GM19395 (cell line): ENCODE results near the gene GRIP1.
"Not testable (repeated sequence)": the region's sequence is repeated elsewhere in the genome, so short reads cannot be mapped to it uniquely, and the experiment has no call there.

ENCODE experiments used
- ATAC-seq: cut with Tn5 transposase; IDR thresholded peaks from one replicate; pipeline ENCODE4 v1.9.1; 2021; ENCODE audit warnings: mild to moderate bottlenecking, moderate library complexity; ENCODE audit not compliant: unreplicated experiment

The GRIP1 gene

GRCh38 chr12:66541426-66541825, 137.4 kb downstream of the GRIP1 start:
- no peak for ATAC-seq

DNA sequence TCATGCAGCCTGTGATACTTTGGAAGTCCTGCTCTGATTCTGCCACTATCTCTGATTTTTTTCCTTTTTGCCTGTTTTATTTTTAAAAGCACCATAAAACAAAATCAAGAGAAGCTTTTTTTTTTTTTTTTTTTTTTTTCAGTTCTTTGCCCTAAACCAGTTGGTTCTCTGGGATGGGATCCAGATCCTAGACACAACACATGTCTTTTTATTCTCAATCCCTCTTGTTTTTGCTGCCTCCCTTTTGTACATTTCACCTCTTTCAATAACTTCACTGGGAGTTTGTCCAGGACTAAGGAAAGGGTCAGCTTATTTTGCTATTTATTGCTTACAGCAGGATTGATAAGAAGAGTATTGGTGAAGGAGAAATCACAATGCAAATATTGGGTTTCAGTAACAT, 139.4 kb downstream of the GRIP1 start:
- no peak for ATAC-seq

GRCh38 chr12:66538970-66539369, 139.9 kb downstream of the GRIP1 start:
- ATAC-seq, result no peak

DNA sequence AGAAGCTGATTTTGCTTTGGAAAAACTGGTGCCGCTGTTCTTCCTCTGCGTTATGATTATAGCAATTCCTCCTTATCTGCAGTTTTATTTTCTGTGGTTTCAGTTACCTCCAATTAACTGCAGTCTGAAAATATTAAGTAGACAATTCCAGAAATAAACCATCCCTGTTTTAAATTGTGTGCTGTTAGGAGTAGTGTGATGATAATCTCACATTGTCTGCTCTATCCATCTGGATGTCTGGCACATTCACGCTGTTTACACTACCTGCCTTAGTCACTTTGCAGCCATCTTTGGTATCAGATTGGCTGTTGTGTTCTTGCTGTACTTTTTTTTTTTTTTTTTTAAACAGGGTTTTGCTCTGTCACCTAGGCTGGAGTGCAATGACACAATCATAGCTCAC, 141.0 kb downstream of the GRIP1 start:
- ATAC-seq, result no peak

GRCh38 chr12:66533767-66534166, 145.1 kb downstream of the GRIP1 start:
- no peak for ATAC-seq

DNA sequence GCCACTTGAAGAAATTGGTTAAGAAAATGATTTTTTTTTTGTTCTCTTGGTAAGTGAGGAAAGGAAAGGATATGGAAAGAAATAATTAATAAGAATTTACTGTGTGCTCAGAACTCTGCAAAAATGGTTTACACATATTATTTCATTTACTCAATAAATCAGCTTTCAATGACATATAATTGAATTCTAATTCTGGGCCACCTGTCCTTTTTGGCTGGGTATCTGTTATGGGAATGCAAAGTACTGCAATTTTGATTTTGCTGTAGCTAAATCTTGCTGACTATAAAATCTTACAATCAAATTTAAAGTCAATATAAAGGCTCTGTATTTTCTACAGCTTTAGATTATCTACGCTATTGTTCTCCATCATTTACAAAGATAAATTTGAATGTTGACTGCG, 147.1 kb downstream of the GRIP1 start:
- no peak for ATAC-seq

DNA sequence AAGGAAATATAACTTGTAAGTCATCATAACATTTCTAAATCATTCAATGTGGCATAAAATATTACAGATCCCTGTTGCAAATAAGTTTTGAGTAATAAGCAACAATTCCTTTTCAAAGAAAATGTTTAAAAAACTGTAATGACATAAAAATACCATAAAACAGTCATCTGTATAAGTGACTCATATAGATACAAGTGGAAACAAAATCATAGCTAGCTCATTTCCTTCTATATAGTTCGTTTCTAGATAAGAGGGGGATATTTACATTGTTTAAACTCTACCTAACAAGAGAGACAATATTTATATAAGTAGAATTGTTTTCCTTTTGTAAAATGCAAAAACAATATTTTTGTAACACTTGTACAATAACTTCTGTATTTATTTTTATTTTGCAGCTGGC, 148.9 kb downstream of the GRIP1 start:
- no peak for ATAC-seq

DNA sequence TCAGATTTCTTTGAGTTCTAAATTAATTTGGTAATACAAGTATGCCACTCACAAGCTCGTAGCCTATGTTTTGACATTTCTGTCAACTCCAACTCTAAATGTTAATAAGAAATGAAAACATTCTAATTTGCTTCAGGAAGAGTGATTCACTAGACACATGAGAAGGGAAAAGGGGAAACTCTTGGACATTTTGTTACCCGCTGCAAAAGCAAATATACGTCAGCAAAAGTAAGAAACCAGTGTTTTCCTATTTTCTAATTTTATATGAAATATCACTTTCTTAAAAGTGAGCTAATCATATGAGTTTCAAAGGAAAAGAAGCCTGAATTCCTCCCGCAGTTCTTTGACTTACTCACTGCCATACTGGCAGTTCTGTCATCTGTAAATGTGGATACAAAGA, 162.3 kb downstream of the GRIP1 start:
- ATAC-seq, result no peak

DNA sequence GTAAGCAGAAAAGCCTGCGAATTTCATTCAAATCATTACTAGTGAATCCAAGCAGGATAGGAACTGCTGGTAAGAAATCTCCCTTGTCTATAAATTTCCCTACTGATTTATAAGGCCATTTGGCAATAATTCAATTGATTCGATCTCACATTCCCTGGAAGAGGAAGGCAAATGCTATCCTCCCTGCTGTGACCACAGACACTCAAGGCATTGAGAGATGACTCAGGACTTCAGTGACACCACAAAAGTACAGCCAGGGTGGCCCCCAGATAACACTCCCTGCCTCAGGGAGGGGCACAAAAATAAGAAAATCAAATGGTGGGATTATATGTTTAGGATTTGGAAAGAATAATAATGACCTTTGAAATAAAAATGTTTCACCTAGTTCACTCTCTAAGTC, 162.7 kb downstream of the GRIP1 start:
- no peak for ATAC-seq

DNA sequence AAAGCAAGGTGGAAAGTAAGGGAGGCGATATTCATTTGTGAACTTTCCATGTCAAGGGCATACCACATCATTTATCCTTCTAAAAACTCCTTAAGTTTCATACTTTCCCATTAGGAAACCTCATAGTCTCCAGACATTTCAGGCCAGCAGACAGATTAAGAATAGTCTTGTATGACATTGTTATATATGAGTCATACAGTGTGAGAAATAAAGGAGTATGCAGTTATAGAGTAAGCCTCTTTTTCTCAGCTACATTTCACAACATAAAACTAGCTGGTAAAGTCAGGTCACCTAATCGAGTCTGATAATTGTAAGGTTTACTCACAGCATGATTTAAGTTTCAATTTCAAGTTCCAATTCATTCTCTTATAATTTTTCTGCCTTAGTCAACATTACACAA, 164.3 kb downstream of the GRIP1 start:
- ATAC-seq, result no peak

DNA sequence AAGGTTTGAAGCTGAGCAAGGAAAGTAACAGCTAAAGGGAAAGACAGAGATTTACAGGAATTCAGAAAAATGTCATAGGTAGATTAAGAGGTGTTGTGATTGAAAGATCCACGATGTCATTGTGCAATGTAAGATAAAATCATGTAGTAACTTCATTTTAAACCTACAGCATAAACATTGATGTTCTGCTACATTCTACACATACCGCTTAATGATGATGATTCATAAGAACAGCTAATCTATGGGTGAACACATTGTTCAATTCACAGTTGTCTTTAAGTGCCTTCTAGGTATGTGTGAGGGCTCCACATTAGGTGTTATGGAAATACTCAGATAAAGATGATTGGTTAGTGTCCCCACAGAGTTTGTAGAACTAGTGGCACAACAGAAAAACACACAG, 170.9 kb downstream of the GRIP1 start:
- ATAC-seq, result no peak

DNA sequence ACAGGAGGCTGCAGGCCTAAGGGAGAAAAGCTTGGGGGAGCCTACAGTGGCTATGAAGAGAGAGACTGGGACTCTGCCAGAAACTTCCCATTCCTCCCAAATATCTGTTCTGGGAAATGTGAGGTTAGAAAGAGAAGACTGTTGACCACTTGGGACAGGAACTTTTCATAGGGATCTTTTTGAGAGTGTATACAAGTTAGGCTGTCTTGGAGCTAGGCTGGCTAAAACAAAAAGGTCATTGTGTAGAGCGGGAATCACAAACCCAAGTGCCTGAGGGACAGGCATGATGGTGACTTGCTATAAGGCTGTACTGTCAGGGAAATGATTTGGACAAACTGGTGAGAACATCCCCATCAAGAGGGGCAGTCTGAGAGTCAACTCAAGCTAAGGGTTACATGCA, 175.1 kb downstream of the GRIP1 start:
- ATAC-seq, result no peak

DNA sequence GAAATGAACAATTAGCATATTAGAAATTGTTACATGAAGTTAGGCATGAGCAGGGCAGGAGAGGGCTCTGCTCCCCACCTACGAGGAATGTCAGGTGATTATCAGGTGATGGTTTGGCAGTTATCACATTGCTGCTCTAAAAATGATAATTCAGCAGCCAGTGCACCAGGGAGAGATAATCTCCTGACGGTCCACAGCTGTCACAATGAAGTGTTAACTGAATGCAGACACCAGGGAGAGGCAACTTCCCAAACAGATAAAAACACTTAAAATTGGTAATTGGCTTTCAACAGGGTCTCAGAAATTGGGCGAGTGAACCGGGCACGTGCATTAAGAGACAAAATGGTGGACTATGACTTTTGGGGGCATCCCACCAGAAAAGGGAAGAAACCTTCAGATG, 176.0 kb downstream of the GRIP1 start:
- no peak for ATAC-seq

DNA sequence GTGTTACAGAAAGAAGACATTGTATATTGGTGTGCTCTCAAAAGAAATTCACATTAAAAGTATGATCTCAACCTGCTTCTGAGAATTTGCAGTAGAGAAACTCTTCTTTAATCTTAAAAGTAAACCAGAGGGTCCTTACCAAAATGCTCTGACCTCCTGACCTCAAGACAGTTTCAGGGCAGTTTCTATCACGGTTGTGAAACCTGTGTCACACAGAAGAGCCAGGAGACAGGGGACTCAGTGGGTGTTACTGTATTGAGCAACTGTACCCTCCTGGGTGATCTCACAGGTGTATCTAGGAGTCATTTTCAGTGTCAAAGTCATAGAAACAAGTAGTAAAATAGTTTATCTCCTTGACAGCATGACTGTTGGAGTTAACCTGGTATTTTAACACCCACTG, 178.0 kb downstream of the GRIP1 start:
- peak; percentile 99 for ATAC-seq

- ATAC-seq, result no peak
Observed at GRCh38 chr12:66500091-66500490, 178.8 kb downstream of the GRIP1 start.

DNA sequence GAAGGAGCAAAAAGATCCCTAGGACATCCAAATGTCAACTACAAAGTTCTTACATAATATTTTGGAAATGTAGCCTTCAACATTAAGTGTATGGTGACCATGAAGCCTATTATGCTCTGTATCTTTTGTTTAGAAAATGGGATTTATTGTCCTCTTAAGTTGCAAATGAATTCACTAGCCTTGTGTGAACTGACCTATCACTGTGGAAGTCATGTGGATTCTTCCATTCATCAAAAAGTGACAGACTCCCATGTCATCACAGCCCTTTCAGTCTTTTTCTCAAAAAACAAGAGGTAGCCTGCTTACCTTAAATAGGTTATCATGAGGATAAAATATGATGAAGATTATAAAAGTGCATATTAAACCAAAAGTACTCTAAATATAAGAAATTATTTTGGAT, 179.9 kb downstream of the GRIP1 start:
- ATAC-seq, result no peak

DNA sequence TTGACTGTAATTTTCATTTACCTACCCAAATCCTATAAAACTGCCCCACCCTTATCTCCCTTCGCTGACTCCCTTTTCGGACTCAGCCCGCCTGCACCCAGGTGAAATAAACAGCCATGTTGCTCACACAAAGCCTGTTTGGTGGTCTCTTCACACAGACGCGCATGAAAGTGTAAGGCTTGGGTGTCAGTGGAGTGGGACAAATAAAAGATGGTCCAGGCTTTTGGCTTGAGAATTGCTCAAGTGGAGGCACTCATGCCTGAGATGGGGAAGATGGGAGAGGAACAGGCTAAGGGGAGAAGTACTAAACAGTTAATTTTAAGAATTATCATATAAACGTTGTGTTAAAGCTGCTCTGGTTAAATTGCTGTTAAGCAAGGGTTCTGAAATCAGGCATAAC, 180.8 kb downstream of the GRIP1 start:
- not testable (repeated sequence) for ATAC-seq

DNA sequence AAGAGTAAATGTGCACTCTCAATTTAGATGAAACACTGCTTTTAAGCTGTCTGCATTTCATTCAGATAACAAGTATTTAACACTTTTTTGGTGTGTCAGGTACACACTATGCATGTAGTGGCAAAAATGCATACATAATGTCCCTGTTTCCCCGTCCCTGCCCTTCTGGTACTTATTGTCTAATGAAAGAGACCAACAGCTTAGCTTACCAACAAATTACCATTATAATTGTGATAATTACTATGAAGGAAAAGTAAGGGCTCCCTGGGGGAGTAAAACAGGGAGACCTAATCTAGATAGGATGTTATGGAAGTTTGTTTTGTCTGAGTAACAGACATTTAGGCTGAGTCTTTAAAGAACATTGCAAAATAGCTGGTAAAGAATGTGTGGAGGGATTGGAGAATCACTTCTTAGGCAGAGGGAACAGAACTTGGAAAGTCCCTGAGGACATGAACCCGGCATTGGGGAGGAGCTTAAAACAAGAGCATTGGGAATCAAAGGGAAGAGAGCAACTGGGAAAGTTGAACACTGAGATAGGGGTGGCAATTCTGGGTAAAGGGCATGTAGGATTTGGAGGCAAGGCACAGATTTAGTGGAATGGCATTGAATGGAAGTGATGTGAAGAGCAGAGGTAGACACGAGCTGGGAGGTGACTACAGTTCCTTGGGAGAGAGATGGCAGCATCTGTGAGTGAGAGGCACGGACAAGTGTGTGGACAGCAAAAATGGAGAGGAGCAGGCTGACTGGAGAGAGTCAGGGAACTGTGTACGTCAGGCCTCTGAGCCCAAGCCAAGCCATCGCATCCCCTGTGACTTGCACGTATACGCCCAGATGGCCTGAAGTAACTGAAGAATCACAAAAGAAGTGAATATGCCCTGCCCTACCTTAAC, 181.6 kb downstream of the GRIP1 start:
- no peak for ATAC-seq

GRCh38 chr12:66496595-66496994, 182.3 kb downstream of the GRIP1 start:
- ATAC-seq, result no peak

DNA sequence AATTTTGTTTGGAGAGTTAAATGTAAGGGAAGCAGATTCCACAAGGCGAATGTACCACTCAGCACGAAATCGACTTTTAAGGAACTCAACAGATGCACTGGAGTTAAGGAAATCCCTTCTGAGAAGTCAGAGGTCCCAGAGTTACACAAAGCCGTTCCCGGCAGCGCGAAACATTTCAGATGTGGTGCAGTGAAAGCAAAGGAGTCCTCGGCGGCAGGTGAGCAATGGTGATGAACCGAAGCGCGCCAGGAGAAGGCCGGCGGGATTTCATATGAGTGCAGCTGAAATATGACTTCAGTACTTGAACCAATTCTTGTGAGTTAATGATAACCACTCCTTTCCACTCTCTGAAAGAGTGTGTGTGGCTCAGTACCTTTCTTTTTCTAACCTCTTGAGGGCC, 183.2 kb downstream of the GRIP1 start:
- no peak for ATAC-seq

GRCh38 chr12:66493819-66494218, 185.1 kb downstream of the GRIP1 start:
- ATAC-seq, result no peak

- no peak for ATAC-seq
Observed at GRCh38 chr12:66491853-66492252, 187.0 kb downstream of the GRIP1 start.
